Measurements from ENCODE around the gene WDR33.
"Not testable (repeated sequence)": the region's sequence is repeated elsewhere in the genome, so short reads cannot be mapped to it uniquely, and the experiment has no call there.

The WDR33 gene

DNA sequence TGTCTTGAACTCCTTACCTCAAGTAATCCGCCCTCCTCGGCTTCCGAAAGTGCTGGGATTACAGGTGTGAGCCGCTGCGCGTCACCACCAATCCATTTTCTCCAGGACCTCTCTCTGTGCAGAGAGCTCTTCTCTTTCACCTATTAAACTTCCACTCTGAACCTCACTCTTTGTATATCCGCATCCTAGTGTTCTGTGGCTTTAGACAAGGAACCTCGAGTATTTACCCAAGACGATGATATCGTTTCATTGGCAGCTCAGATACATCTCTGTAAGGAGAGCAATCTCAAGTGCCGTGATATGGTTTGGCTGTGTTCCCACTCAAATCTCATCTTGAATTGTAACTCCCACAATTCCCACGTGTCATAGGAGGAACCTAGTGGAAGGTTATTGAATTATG is 15.1 kb upstream of the WDR33 start:
- H3K4me3 ChIP-seq (ENCODE audit: low read length), result no peak overlapping the region
- TF ChIP-seq, protein P1, sequence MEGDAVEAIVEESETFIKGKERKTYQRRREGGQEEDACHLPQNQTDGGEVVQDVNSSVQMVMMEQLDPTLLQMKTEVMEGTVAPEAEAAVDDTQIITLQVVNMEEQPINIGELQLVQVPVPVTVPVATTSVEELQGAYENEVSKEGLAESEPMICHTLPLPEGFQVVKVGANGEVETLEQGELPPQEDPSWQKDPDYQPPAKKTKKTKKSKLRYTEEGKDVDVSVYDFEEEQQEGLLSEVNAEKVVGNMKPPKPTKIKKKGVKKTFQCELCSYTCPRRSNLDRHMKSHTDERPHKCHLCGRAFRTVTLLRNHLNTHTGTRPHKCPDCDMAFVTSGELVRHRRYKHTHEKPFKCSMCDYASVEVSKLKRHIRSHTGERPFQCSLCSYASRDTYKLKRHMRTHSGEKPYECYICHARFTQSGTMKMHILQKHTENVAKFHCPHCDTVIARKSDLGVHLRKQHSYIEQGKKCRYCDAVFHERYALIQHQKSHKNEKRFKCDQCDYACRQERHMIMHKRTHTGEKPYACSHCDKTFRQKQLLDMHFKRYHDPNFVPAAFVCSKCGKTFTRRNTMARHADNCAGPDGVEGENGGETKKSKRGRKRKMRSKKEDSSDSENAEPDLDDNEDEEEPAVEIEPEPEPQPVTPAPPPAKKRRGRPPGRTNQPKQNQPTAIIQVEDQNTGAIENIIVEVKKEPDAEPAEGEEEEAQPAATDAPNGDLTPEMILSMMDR (IDR thresholded peaks at IDR 0.05; ENCODE audit: insufficient read depth, low read depth, low read length, missing control alignments), result no peak
- no peak for DNase-seq (ENCODE audit: low read depth)

DNA sequence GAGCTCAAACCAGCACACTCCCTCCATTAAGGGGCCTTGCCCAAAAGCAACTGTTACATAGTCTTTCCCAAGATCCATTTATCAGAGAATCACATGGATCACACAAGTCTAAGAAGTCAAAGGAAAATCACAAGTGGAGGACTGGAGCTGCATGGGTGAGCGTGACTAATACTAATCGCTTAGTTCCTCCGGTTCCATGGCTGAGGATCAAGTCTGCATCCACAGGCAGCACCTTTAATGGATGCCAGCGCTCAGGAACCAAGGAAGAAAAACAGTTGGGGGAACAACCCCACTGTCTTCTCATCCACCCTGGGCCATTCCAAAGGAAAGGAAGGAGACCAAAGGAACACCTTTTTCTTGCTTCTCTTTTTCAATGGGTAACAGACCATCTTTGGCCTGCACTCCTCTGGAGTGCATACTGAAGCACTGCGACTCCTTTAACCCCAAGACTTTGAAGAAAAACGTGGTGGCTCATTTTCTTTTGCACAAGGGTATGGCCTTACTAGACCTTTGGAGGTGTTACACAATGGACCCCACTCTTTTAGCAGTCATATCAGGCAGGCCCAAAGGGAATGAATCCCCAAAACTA is 9.2 kb upstream of the WDR33 start:
- no peak overlapping the region for H3K4me3 ChIP-seq (ENCODE audit: low read length)
- TF ChIP-seq, protein P1 (IDR thresholded peaks at IDR 0.05; ENCODE audit: insufficient read depth, low read depth, low read length, missing control alignments), result no peak
- peak; percentile 25 for DNase-seq (ENCODE audit: low read depth)

DNA sequence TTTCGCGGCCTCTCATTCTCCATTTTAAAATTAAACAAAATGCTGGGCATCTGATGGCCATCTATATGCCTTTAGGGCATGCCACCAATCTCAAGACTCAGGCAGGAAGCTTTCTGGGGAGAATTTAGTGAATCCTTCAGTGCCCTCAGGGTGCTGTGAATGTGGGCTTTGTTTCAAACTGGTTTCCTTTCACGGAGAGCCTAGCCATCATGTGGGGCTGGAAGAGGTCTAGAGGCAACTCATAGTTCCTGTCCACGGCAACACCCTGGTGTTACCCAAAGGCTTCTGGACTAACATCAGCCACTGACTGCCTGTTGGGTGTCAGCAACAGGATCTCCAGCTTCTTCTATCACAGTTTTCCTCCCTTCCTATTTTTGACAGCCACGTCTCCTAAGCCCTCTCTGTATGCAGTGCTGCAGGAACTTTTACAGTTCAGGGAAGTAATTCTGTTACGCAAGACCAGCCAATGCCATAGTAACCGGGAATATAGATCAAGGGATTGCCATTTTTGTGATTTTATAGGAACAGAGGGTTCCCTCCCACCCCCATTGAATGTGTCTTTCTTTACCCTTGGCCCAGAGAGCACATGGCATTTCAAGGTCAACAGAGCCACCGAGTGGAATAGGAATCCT is 7.9 kb upstream of the WDR33 start:
- TF ChIP-seq, protein P1 (IDR thresholded peaks at IDR 0.05; ENCODE audit: insufficient read depth, low read depth, low read length, missing control alignments), result no peak
- DNase-seq (ENCODE audit: low read depth), result no peak
- no peak overlapping the region for H3K4me3 ChIP-seq (ENCODE audit: low read length)

DNA sequence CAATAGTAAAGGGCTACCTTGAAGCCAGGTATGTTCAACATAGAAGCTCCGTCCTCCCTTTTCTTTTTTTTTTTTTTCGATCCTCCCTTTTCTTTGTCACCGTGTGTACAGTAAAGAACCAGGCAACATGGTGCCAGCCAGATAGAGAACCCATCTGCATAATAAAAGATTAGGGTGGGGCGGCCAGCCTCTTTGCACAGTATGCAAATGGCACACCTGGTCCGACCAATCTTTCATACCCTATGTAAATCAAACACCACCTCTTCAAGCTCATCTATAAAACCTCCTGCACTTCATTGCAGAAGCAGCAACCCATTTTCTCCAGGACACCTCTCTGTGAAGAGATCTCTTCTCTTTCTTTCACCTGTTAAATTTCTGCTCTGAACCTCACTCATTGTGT is 7.3 kb upstream of the WDR33 start:
- TF ChIP-seq, protein P1 (IDR thresholded peaks at IDR 0.05; ENCODE audit: insufficient read depth, low read depth, low read length, missing control alignments), result no peak
- no peak overlapping the region for H3K4me3 ChIP-seq (ENCODE audit: low read length)
- DNase-seq (ENCODE audit: low read depth), result no peak

DNA sequence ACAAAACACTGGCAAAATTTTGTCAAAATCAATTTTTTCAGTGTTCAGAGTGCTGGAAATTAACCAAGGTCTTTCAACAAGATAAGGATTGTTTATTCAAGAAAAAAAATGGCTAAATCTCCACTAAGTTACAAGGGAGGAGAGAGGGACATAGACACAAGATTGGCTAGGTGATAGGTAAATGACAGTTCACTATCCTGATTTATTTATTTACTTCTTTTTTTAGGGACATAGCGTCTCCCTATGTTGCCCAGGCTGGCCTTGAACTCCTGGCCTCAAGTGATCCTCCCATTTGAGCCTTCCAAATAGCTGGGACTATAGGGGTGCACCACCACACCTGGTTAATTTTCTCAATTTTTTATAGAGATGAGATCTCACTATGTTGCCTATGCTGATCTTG is 3.7 kb upstream of the WDR33 start:
- TF ChIP-seq, protein P1 (IDR thresholded peaks at IDR 0.05; ENCODE audit: insufficient read depth, low read depth, low read length, missing control alignments), result no peak
- no peak for DNase-seq (ENCODE audit: low read depth)
- no peak overlapping the region for H3K4me3 ChIP-seq (ENCODE audit: low read length)

DNA sequence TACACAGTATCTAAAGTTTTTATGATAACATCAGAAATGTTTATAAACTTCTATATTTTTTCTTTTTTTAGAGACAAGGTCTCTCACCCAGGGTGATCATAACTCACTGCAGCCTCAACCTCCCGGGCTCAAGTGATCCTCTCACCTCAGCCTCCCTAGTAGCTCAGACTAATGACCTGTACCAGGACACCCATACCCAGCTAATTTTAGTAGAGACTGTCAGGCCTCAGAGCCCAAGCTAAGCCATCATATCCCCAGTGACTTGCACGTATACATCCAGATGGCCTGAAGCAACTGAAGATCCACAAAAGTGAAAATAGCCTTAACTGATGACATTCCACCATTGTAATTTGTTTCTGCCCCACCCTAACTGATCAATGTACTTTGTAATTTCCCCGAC is 1.5 kb upstream of the WDR33 start:
- not testable (repeated sequence) for DNase-seq (ENCODE audit: low read depth); H3K4me3 ChIP-seq (ENCODE audit: low read length)

DNA sequence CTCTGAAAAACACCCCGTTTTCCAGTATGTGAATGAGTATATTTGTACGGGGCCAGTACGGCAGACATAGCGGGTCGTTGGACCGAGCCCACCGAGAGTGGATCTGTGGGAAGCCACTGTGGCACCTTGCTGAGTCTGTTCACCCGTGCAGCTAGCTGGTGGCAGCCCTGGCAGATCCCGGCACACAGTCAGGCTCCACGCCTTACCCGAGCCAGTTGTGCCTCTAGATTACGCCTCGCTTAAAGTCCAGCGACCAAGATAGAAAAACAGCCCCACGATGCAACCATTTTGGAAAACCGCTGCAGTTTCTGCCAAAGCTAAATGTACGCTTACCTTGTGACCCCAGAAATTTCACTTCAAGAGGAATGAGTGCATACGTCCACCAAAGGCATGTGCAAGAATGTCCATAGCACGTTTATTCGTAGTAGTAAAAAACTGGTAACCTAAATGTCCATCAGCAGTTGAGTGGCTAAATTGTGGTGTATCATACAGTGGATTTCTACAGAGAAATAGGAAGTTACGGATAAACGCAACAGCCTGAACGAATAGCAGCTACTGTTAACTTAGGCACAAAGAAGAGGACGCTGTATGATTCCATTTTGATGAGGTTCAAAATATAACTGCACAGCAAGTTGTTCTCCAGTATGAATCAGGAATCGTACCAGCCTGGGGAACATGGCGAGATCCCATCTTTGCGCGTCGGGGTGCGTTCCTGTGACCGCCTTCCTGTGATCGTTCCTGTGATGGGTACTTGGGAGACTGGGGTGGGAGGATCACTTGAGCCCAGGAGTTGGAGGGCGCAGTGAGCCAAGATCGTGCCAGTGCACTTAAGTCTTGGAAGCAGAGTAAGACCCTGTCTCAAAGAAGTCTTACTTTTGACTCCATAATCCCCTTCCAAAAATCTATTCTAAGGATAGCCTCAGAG is 688 bp upstream of the WDR33 start:
- TF ChIP-seq, protein P1 (IDR thresholded peaks at IDR 0.05; ENCODE audit: insufficient read depth, low read depth, low read length, missing control alignments), result no peak

More for the DNA sequence above, 688 bp upstream of the WDR33 start:
- DNase-seq (ENCODE audit: low read depth), result no peak
- H3K4me3 ChIP-seq (ENCODE audit: low read length), result peak overlapping the region; percentile 92

Measured in epithelial cell of esophagus (primary cell).